Neural crest cell (in vitro differentiated cells): Measurements from ENCODE around the gene MAML3. TPM values are rescaled to one million over a fixed set of nuclear protein-coding genes. Genes with fewer than 3 reads are reported as not detected.

ENCODE experiments used
- DNase-seq: peaks from one replicate; pipeline ENCODE4 v3.0.0; 2021; ENCODE audit warnings: low read depth, mixed read lengths, low spot score
- H3K27ac Mint-ChIP-seq: one replicate; pipeline ENCODE4 v1.8.0; 2021; ENCODE audit warnings: mild to moderate bottlenecking, mixed read lengths; ENCODE audit not compliant: unreplicated experiment
- H3K27me3 Mint-ChIP-seq: 2 replicates; pipeline ENCODE4 v1.8.0; 2021; ENCODE audit warnings: low read depth, mild to moderate bottlenecking, mixed read lengths
- H3K36me3 Mint-ChIP-seq: 2 replicates; pipeline ENCODE4 v1.8.0; 2021; ENCODE audit warnings: low read depth, mild to moderate bottlenecking, mixed read lengths
- H3K4me1 Mint-ChIP-seq: 2 replicates; pipeline ENCODE4 v1.8.0; 2021; ENCODE audit warnings: mixed read lengths
- H3K4me3 Mint-ChIP-seq: one replicate; pipeline ENCODE4 v1.8.0; 2021; ENCODE audit warnings: mild to moderate bottlenecking, mixed read lengths
- H3K9me3 Mint-ChIP-seq: 2 replicates; pipeline ENCODE4 v1.8.0; 2021; ENCODE audit warnings: mixed read lengths
- CTCF ChIP-seq: fragments of 200-600 bp; sonication (generic); conservative IDR thresholded peaks from 2 replicates; pipeline ENCODE4 v1.5.0; 2021; ENCODE audit warnings: antibody characterized with exemption, mild to moderate bottlenecking
- total RNA-seq: library from RNA; stranded (reverse); gene quantifications from 2 replicates; pipeline ENCODE4 v1.2.1, GENCODE V29; 2021

The MAML3 gene
- total RNA-seq, 1 donor from 2014 or later: 21.8 TPM

GRCh38 chr4:139899346-139899745, 254.6 kb downstream of the MAML3 start:
- Mint-ChIP-seq H3K4me1 (peaks cover 26% of the 10 kb centered on the region), H3K9me3 (peaks cover 4% of the 10 kb centered on the region), H3K36me3 (peaks cover 8% of the 10 kb centered on the region), H3K27ac (no peak overlapping the region), H3K4me3 (no peak overlapping the region), H3K27me3 (no peaks in the 10 kb centered on the region)
- no peak for DNase-seq
- TF ChIP-seq CTCF: no peak

- H3K36me3 Mint-ChIP-seq: no peaks in the 10 kb centered on the region
- DNase-seq: no peak
- no peaks in the 10 kb centered on the region for H3K27me3 Mint-ChIP-seq
- no peak for TF ChIP-seq CTCF
- no peak overlapping the region for H3K27ac Mint-ChIP-seq
- peaks cover 25% of the 10 kb centered on the region for H3K4me1 Mint-ChIP-seq
- H3K9me3 Mint-ChIP-seq: no peaks in the 10 kb centered on the region
- no peak overlapping the region for H3K4me3 Mint-ChIP-seq
Observed at GRCh38 chr4:139898293-139898692, 255.7 kb downstream of the MAML3 start.

- H3K36me3 Mint-ChIP-seq: no peaks in the 10 kb centered on the region
- H3K4me1 Mint-ChIP-seq: peaks cover 7% of the 10 kb centered on the region
- DNase-seq: no peak
- H3K27me3 Mint-ChIP-seq: no peaks in the 10 kb centered on the region
- no peaks in the 10 kb centered on the region for H3K9me3 Mint-ChIP-seq
- H3K4me3 Mint-ChIP-seq: no peak overlapping the region
- no peak overlapping the region for H3K27ac Mint-ChIP-seq
- no peak for TF ChIP-seq CTCF
Observed at GRCh38 chr4:139896091-139896604, 257.8 kb downstream of the MAML3 start.

GRCh38 chr4:139893801-139894200, 260.2 kb downstream of the MAML3 start:
- no peak for DNase-seq
- H3K27me3 Mint-ChIP-seq: no peaks in the 10 kb centered on the region
- H3K36me3 Mint-ChIP-seq: peaks cover 7% of the 10 kb centered on the region
- TF ChIP-seq CTCF: no peak
- peaks cover 13% of the 10 kb centered on the region for H3K4me1 Mint-ChIP-seq
- no peak overlapping the region for H3K4me3 Mint-ChIP-seq
- H3K9me3 Mint-ChIP-seq: no peaks in the 10 kb centered on the region
- H3K27ac Mint-ChIP-seq: no peak overlapping the region

GRCh38 chr4:139892973-139893736, 260.8 kb downstream of the MAML3 start:
- H3K4me3 Mint-ChIP-seq: no peak overlapping the region
- no peaks in the 10 kb centered on the region for H3K9me3 Mint-ChIP-seq
- no peak overlapping the region for H3K27ac Mint-ChIP-seq
- no peak for TF ChIP-seq CTCF
- H3K4me1 Mint-ChIP-seq: peaks cover 19% of the 10 kb centered on the region
- peaks cover 7% of the 10 kb centered on the region for H3K36me3 Mint-ChIP-seq
- no peak for DNase-seq
- H3K27me3 Mint-ChIP-seq: no peaks in the 10 kb centered on the region
